OCI-LY7 (cell line): Measurements from ENCODE around the gene BCL7A.

Experiments used
- CTCF ChIP-seq: fragments of 200-600 bp; sonication (generic); conservative IDR thresholded peaks from 2 replicates; pipeline ENCODE4 v1.5.1; 2014; ENCODE audit warnings: mild to moderate bottlenecking, antibody characterized with exemption, low read length, moderate library complexity, mixed read lengths
- EZH2phosphoT487 ChIP-seq: fragments of 200-600 bp; sonication (generic); IDR thresholded peaks from 2 replicates; pipeline ENCODE4 v1.6.1; 2018; ENCODE audit warnings: low read depth, borderline replicate concordance, mild to moderate bottlenecking, mixed run types, antibody characterized with exemption, low read length, moderate library complexity, mixed read lengths

DNA sequence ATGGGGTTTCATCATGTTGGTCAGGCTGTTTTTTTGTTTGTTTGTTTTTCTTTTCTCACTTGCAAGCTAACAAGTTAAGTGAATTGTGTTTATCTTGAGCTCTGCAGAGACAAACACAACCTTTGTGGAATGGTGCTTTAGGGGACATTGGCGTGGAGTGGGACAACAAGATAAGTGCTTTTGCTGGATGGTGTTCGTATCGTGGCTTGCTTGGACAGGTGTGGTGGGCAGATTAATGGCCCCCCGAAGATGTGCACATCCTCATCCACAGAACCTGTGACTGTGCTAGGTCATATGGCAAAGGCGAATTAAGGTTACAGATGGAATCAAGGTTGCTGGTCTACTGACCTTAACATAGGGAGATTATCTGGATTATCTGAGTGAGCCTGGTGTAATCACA lies 63.9 kb downstream of the BCL7A start:
- TF ChIP-seq CTCF (no peak), EZH2phosphoT487 (no peak)
